GM18909 (cell line): Measurements from ENCODE around the gene DGKB.
A peak's percentile ranks its signal among the peaks of the same experiment; 100 is the strongest.

Experiments
- ATAC-seq: cut with Tn5 transposase; IDR thresholded peaks from one replicate; pipeline ENCODE4 v1.9.1; 2021; ENCODE audit warnings: mild to moderate bottlenecking; ENCODE audit not compliant: unreplicated experiment, poor library complexity

The DGKB gene

GRCh38 chr7:14766747-14767146, 135.8 kb downstream of the DGKB start:
- no peak for ATAC-seq

- no peak for ATAC-seq
Observed at GRCh38 chr7:14765731-14766130, 136.8 kb downstream of the DGKB start.

- no peak for ATAC-seq
Observed at GRCh38 chr7:14762561-14762960, 140.0 kb downstream of the DGKB start.

- ATAC-seq: no peak
Observed at GRCh38 chr7:14761510-14762296, 140.8 kb downstream of the DGKB start.

GRCh38 chr7:14760730-14761478, 141.6 kb downstream of the DGKB start:
- no peak for ATAC-seq

GRCh38 chr7:14759785-14760184, 142.8 kb downstream of the DGKB start:
- ATAC-seq: no peak

- ATAC-seq: no peak
Observed at GRCh38 chr7:14754631-14755030, 147.9 kb downstream of the DGKB start.

GRCh38 chr7:14752301-14752700, 150.2 kb downstream of the DGKB start:
- no peak for ATAC-seq

GRCh38 chr7:14751461-14751860, 151.1 kb downstream of the DGKB start:
- no peak for ATAC-seq

GRCh38 chr7:14748461-14748860, 154.1 kb downstream of the DGKB start:
- ATAC-seq: no peak

- no peak for ATAC-seq
Observed at GRCh38 chr7:14747701-14748100, 154.8 kb downstream of the DGKB start.

GRCh38 chr7:14745076-14745475, 157.5 kb downstream of the DGKB start:
- ATAC-seq: no peak

GRCh38 chr7:14740606-14741005, 161.9 kb downstream of the DGKB start:
- ATAC-seq: no peak

- no peak for ATAC-seq
Observed at GRCh38 chr7:14739841-14740185, 162.7 kb downstream of the DGKB start.

GRCh38 chr7:14739168-14739840, 163.2 kb downstream of the DGKB start:
- no peak for ATAC-seq

- no peak for ATAC-seq
Observed at GRCh38 chr7:14738086-14738485, 164.5 kb downstream of the DGKB start.

- ATAC-seq: no peak
Observed at GRCh38 chr7:14734839-14735321, 167.7 kb downstream of the DGKB start.

- ATAC-seq: no peak
Observed at GRCh38 chr7:14720785-14721184, 181.8 kb downstream of the DGKB start.

- peak; percentile 24 for ATAC-seq
Observed at GRCh38 chr7:14717816-14718215, 184.7 kb downstream of the DGKB start.

GRCh38 chr7:14717169-14717568, 185.4 kb downstream of the DGKB start:
- ATAC-seq: no peak

- ATAC-seq: peak; percentile 99
Observed at GRCh38 chr7:14714161-14714728, 188.3 kb downstream of the DGKB start.
